AG10803 (cell line): ENCODE measurements around the gene SNX33.
A peak's percentile ranks its signal among the peaks of the same experiment; 100 is the strongest.

Source experiments
- DNase-seq: peaks from one replicate; pipeline ENCODE4 v3.0.0; 2010; ENCODE audit warnings: low read depth
- H3K4me3 ChIP-seq: 2 replicates; pipeline ENCODE4 v1.5.1; 2011; ENCODE audit warnings: mild to moderate bottlenecking, low read length, control low read depth
- TF ChIP-seq, protein P1 (sequence below): conservative IDR thresholded peaks from 2 replicates; pipeline ENCODE4 v1.5.1; 2011; ENCODE audit warnings: mild to moderate bottlenecking, low read length, control low read depth, inconsistent platforms

Gene SNX33

DNA sequence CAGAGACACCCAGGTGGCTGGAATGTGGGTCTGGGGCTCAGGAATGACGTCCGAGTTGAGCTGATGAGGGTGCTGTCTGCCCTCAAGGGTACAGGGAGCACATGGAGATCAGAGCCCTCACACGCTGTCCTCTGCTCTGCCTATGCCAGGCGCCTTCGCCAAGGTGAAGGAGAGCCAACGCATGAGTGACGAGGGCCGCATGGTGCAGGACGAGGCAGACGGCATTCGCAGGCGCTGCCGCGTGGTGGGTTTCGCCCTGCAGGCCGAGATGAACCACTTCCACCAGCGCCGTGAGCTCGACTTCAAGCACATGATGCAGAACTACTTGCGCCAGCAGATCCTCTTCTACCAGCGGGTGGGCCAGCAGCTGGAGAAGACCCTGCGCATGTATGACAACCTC, 9.1 kb downstream of the SNX33 start:
- DNase-seq, result no peak
- H3K4me3 ChIP-seq, result no peak overlapping the region
- TF ChIP-seq, protein P1, sequence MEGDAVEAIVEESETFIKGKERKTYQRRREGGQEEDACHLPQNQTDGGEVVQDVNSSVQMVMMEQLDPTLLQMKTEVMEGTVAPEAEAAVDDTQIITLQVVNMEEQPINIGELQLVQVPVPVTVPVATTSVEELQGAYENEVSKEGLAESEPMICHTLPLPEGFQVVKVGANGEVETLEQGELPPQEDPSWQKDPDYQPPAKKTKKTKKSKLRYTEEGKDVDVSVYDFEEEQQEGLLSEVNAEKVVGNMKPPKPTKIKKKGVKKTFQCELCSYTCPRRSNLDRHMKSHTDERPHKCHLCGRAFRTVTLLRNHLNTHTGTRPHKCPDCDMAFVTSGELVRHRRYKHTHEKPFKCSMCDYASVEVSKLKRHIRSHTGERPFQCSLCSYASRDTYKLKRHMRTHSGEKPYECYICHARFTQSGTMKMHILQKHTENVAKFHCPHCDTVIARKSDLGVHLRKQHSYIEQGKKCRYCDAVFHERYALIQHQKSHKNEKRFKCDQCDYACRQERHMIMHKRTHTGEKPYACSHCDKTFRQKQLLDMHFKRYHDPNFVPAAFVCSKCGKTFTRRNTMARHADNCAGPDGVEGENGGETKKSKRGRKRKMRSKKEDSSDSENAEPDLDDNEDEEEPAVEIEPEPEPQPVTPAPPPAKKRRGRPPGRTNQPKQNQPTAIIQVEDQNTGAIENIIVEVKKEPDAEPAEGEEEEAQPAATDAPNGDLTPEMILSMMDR, result no peak

DNA sequence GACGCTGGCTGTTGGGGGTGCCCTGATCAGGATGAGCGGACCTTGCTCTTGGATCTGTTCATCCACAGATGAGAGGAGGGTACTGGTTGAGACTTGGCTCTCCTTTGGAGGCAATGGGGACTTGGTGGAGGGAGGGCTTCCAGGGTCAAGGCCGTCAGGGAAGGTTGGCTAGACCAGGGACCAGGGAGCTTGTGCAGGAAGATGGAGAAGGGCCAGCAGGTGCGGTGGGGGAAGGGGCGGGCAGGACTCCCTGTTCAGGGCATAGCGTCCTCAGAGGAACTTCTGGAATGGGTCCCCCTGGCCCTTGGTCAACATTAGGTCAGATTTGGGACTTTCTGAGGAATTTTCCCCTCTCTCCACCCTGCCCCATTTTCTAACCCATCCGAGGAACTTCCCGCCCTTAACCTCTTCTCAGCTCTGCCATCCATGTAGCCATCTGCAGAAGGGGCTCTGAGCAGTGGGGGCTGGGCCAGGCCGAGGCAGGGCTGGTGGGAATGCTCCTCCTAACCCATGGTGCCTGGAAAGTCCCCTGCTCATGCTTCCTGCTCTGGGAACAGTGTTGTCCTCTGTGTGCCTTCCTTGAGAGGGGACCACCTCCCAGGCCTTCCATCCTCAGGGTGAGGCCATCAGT, 11.5 kb downstream of the SNX33 start:
- no peak overlapping the region for H3K4me3 ChIP-seq
- no peak for DNase-seq
- TF ChIP-seq, protein P1, result no peak

DNA sequence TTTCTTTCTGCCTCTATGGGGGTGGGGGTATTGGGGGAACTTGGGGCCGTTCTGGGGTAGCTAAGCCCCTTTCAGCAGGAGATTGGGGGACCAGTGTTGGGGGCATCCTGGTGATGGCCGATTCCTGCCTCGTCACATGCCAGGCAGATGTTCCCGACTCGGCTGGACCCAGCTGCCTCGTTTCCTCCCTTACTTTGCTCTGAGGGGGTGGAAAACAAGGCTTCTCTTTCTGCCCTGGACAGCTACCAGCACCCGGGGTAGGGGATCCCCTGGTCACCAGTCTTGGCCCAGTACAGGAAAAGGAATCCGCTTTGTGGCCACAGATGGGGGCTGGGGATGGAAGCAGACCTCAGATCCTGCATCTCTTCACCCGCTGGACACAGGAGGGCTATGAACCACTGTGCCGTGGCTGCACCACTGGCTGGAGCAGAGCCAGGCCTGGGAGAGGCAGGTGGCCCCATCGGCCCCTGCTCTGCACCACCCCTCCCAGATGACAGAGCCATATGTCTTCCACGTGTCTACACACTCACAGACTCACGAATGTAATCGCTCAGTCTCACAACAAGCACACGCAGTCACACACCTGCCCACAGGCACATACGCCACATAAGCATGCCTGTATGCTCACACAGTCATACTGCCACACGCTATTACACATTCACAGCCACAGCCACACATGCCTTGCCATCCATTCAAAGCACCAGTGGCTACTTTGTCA, 12.4 kb downstream of the SNX33 start:
- H3K4me3 ChIP-seq, result no peak overlapping the region
- peak; percentile 57 for DNase-seq
- TF ChIP-seq, protein P1, result no peak

DNA sequence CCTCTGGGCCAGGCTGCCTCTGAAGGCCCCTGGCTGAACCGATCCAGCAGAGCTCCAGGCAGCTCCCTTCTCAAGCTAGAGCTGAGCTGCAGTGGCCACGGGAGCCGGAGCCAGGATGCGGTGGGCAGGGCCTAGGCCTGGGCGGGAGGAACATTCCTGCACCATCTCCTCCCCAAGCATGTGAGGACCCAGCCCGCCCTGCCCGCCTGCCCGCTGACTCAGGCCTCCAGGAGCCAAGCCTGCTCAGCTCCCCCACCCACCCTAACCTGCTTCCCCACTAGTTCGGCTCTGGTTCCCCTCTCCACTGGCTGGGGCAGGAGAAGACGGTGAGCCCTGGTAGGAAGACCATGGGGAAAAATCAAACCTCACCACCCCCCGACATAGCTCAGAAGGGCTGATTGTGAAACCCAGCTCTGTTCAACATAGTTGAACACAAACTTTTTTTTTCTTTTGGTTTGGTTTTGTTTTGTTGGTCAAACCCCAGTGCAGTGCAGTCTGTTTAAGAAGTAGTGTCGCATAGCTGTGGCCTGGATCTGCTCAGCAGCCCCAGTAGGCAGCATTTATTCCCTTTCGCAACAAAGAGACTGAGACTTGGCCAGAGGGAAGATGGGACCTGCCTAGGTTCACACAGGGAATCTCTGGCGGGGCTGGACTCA, 13.5 kb downstream of the SNX33 start:
- TF ChIP-seq, protein P1, result no peak
- H3K4me3 ChIP-seq, result peak overlapping the region; percentile 36
- peak; percentile 96 for DNase-seq

DNA sequence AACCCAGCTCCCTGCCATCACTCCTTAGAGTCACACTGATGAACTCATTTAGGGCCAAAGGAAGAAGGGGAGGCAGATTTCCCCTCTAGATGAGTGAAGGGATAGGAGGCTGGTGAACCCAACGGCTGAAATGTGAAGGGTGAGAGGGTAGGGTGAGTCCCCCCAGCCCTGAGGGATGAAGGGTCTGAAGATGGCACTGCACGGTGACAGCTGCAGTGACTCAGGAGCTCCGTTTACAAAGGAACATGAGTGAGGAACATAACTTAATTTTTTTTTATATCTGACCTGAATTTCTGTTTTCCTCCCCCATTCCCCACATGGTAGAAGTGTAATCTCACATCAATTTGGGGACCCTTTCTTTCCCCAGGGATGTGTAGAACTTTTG, 14.0 kb downstream of the SNX33 start:
- no peak for DNase-seq
- TF ChIP-seq, protein P1, result no peak
- H3K4me3 ChIP-seq, result peak overlapping the region; percentile 36

DNA sequence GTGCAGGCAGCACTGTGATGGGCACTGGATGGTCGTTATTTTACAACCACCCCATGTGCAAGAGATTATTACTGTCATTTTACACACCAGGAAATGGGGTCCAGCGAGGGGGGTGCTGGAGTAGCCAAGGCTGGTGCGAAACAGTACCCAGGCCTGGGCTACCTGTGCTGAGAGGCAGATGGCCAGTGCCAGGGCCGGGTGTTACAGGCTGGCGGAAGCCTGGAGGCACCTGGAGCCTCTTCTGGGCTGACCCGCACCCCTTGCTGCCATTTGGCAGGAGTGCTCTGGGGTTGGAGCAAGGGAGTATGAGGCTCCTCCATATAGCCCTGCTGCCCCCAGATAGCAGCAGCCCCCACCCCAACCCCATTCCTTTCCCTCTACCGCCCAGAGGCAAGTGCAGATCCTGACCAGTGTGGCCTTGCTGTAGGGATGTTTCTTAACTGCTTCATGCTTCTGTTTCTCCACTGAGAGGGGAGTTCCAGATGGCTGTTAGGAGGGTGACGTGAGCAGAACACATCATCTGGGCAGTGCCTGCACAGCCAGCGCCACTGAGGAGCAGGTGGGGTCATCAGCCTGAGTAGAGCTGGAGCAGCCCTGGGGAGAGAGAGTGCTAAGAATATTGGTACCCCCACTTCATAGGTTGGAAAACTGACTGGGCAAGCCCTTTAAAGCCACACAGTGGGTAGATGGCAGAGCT, 15.3 kb downstream of the SNX33 start:
- TF ChIP-seq, protein P1, result no peak
- H3K4me3 ChIP-seq, result no peak overlapping the region
- peak; percentile 55 for DNase-seq
